GM23338 (cell line): Measurements from ENCODE around the gene GSDME. TPM values are rescaled to one million over a fixed set of nuclear protein-coding genes. Genes with fewer than 3 reads are reported as not detected.

Experiments
- ATAC-seq: fragments of 200-7000 bp; cut with Tn5 transposase; 3 replicates; pipeline ENCODE4 v1.9.1; 2020
- DNase-seq: peaks from one replicate; pipeline ENCODE4 v3.0.0-alpha.2; 2015; ENCODE audit warnings: low spot score
- H2AFZ ChIP-seq: fragments of 200-600 bp; sonication (generic); 2 replicates; pipeline ENCODE4 v1.8.0; 2016; ENCODE audit warnings: antibody characterized with exemption, mild to moderate bottlenecking, moderate library complexity
- H3F3A ChIP-seq: fragments of 200-600 bp; sonication (generic); replicated peaks from 2 replicates; pipeline ENCODE4 v1.8.0; 2017; ENCODE audit warnings: antibody characterized with exemption, mixed run types, low read depth
- H3K27ac ChIP-seq: fragments of 200-600 bp; sonication (generic); 2 replicates; pipeline ENCODE4 v1.6.1; 2016; ENCODE audit warnings: low read depth
- H3K27me3 ChIP-seq: fragments of 200-600 bp; sonication (generic); 2 replicates; pipeline ENCODE4 v1.8.0; 2016; ENCODE audit warnings: mild to moderate bottlenecking, mixed run types, moderate library complexity; ENCODE audit not compliant: insufficient read depth
- H3K36me3 ChIP-seq: fragments of 200-600 bp; sonication (generic); 2 replicates; pipeline ENCODE4 v1.8.0; 2016; ENCODE audit warnings: mild to moderate bottlenecking; ENCODE audit not compliant: insufficient read depth
- H3K4me1 ChIP-seq: fragments of 200-600 bp; sonication (generic); 2 replicates; pipeline ENCODE4 v1.8.0; 2016; ENCODE audit warnings: mild to moderate bottlenecking, moderate library complexity; ENCODE audit not compliant: insufficient read depth
- H3K4me2 ChIP-seq: fragments of 200-600 bp; sonication (generic); 2 replicates; pipeline ENCODE4 v1.7.1; 2017; ENCODE audit warnings: mixed run types
- H3K4me3 ChIP-seq: fragments of 200-600 bp; sonication (generic); 2 replicates; pipeline ENCODE4 v1.6.1; 2016; ENCODE audit warnings: mixed run types
- H3K79me2 ChIP-seq: fragments of 200-600 bp; sonication (generic); replicated peaks from 2 replicates; pipeline ENCODE4 v1.8.0; 2017; ENCODE audit warnings: mild to moderate bottlenecking; ENCODE audit not compliant: insufficient read depth
- H3K9me2 ChIP-seq: fragments of 200-600 bp; sonication (generic); 2 replicates; pipeline ENCODE4 v1.8.0; 2017; ENCODE audit not compliant: insufficient read depth
- H4K20me1 ChIP-seq: fragments of 200-600 bp; sonication (generic); replicated peaks from 2 replicates; pipeline ENCODE4 v1.8.0; 2017; ENCODE audit warnings: mild to moderate bottlenecking; ENCODE audit not compliant: insufficient read depth
- H3K27ac Mint-ChIP-seq: 2 replicates; pipeline ENCODE4 v1.8.0; 2020; ENCODE audit warnings: inconsistent platforms, mild to moderate bottlenecking, moderate library complexity, mixed read lengths
- H3K27me3 Mint-ChIP-seq: 3 replicates; pipeline ENCODE4 v1.8.0; 2022; ENCODE audit warnings: low read depth, mild to moderate bottlenecking, moderate library complexity, mixed read lengths, inconsistent platforms; ENCODE audit not compliant: insufficient read depth, poor library complexity
- H3K36me3 Mint-ChIP-seq: 3 replicates; pipeline ENCODE4 v1.8.0; 2021; ENCODE audit warnings: low read depth, mild to moderate bottlenecking, inconsistent platforms, moderate library complexity, mixed read lengths
- H3K4me1 Mint-ChIP-seq: 3 replicates; pipeline ENCODE4 v1.8.0; 2020; ENCODE audit warnings: mild to moderate bottlenecking, inconsistent platforms, mixed read lengths
- H3K4me3 Mint-ChIP-seq: 3 replicates; pipeline ENCODE4 v1.8.0; 2021; ENCODE audit warnings: moderate library complexity, mild to moderate bottlenecking, inconsistent platforms, mixed read lengths
- H3K9me3 Mint-ChIP-seq: 3 replicates; pipeline ENCODE4 v1.8.0; 2020; ENCODE audit warnings: moderate library complexity, mild to moderate bottlenecking, inconsistent platforms, mixed read lengths
- CREB1 ChIP-seq: fragments of 250-450 bp; sonication (Bioruptor Pico); IDR thresholded peaks from 2 replicates; pipeline ENCODE4 v1.5.0; 2020; ENCODE audit warnings: low read depth, mild to moderate bottlenecking, moderate library complexity
- EZH2phosphoT487 ChIP-seq: fragments of 200-600 bp; sonication (generic); IDR thresholded peaks from one replicate; pipeline ENCODE4 v1.8.1; 2018; ENCODE audit warnings: antibody characterized with exemption; ENCODE audit not compliant: unreplicated experiment
- JUNB ChIP-seq: IDR thresholded peaks from one replicate; pipeline ENCODE4 v1.6.1; 2016; ENCODE audit warnings: antibody characterized with exemption; ENCODE audit not compliant: unreplicated experiment
- NANOG ChIP-seq: IDR thresholded peaks from 2 replicates; pipeline ENCODE4 v1.6.1; 2016; ENCODE audit warnings: antibody characterized with exemption, borderline replicate concordance
- POLR2AphosphoS5 ChIP-seq: IDR thresholded peaks from 2 replicates; pipeline ENCODE4 v1.6.1; 2016; ENCODE audit warnings: antibody characterized with exemption, low read depth
- STAT1 ChIP-seq: IDR thresholded peaks from one replicate; pipeline ENCODE4 v1.6.1; 2016; ENCODE audit warnings: antibody characterized with exemption; ENCODE audit not compliant: unreplicated experiment
- ZNF114 ChIP-seq: fragments of 250-450 bp; sonication (Bioruptor Pico); IDR thresholded peaks from 2 replicates; pipeline ENCODE4 v1.5.0; 2020; ENCODE audit warnings: mild to moderate bottlenecking, moderate library complexity
- ZNF331 ChIP-seq: fragments of 250-450 bp; sonication (Bioruptor Pico); IDR thresholded peaks from 2 replicates; pipeline ENCODE4 v1.5.0; 2020; ENCODE audit warnings: low read depth, mild to moderate bottlenecking, moderate library complexity
- polyA plus RNA-seq: library from polyadenylated mRNA; unstranded; fragments of >200 nt; fragmentation: Nextera tagmentation; extraction: Ambion mirVana; gene quantifications from 2 replicates; pipeline ENCODE4 v1.2.1, GENCODE V29; 2016
- total RNA-seq: library from RNA; depleted of rRNA; stranded (reverse); fragments of >200 nt; shearing (Covaris generic); gene quantifications from 2 replicates; pipeline ENCODE4 v1.2.3, GENCODE V29; 2014
- TF ChIP-seq, protein P1 (sequence below): IDR thresholded peaks from one replicate; pipeline ENCODE4 v1.6.1; 2018; ENCODE audit warnings: antibody characterized with exemption; ENCODE audit not compliant: unreplicated experiment
- TF ChIP-seq, protein P2 (sequence below): IDR thresholded peaks from 2 replicates; pipeline ENCODE4 v1.6.1; 2016; ENCODE audit warnings: antibody characterized with exemption
- TF ChIP-seq, protein P3 (sequence below), 2 experiments: fragments of 200-600 bp in 1 of 2; sonication (generic) in 1 of 2; conservative IDR thresholded peaks; 2 replicates each; pipeline versions ENCODE4 v1.5.1 to v1.6.1; 2016 to 2017; ENCODE audit warnings: antibody characterized with exemption in 2 of 2, low read depth in 2 of 2, mild to moderate bottlenecking in 2 of 2, moderate library complexity in 1 of 2
- TF ChIP-seq, protein P4 (sequence below): fragments of 250-450 bp; sonication (Bioruptor Pico); IDR thresholded peaks from 2 replicates; pipeline ENCODE4 v1.5.0; 2020; ENCODE audit warnings: mild to moderate bottlenecking, moderate library complexity

Gene GSDME
- total and polyA plus RNA-seq, 2 experiments from 2014 or later = 8.3 to 8.5 TPM

DNA sequence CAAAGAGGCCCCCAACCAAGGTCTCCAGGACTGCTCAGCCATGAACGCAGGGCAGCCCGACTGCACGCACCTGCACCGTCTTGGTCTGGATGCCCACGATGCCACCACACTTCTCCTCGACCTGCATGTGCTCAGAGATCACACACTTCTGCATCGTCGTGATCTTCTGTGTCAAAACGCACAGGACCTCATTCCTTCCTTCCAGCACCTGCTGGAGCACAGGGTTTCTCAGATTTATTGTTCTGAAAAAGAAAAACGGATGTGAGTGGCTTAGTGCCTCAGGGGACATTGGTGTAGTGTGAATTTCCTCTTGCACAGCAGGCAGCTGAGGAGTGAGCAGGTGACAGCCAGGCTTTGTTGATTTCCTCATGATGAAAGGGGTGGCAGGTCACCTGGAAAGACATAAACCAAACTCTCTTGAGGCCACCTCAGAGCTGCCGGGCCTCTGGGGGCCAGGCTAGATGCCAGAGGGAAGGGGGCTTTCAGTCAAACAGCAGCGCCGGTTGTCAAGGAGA is 38.2 kb downstream of the GSDME start (continued):
- TF ChIP-seq, protein P1, sequence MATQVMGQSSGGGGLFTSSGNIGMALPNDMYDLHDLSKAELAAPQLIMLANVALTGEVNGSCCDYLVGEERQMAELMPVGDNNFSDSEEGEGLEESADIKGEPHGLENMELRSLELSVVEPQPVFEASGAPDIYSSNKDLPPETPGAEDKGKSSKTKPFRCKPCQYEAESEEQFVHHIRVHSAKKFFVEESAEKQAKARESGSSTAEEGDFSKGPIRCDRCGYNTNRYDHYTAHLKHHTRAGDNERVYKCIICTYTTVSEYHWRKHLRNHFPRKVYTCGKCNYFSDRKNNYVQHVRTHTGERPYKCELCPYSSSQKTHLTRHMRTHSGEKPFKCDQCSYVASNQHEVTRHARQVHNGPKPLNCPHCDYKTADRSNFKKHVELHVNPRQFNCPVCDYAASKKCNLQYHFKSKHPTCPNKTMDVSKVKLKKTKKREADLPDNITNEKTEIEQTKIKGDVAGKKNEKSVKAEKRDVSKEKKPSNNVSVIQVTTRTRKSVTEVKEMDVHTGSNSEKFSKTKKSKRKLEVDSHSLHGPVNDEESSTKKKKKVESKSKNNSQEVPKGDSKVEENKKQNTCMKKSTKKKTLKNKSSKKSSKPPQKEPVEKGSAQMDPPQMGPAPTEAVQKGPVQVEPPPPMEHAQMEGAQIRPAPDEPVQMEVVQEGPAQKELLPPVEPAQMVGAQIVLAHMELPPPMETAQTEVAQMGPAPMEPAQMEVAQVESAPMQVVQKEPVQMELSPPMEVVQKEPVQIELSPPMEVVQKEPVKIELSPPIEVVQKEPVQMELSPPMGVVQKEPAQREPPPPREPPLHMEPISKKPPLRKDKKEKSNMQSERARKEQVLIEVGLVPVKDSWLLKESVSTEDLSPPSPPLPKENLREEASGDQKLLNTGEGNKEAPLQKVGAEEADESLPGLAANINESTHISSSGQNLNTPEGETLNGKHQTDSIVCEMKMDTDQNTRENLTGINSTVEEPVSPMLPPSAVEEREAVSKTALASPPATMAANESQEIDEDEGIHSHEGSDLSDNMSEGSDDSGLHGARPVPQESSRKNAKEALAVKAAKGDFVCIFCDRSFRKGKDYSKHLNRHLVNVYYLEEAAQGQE = no peak
- no peak for TF ChIP-seq JUNB
- no peak for TF ChIP-seq ZNF114 (CRISPR knock-in tag)
- no peak for TF ChIP-seq EZH2phosphoT487

DNA sequence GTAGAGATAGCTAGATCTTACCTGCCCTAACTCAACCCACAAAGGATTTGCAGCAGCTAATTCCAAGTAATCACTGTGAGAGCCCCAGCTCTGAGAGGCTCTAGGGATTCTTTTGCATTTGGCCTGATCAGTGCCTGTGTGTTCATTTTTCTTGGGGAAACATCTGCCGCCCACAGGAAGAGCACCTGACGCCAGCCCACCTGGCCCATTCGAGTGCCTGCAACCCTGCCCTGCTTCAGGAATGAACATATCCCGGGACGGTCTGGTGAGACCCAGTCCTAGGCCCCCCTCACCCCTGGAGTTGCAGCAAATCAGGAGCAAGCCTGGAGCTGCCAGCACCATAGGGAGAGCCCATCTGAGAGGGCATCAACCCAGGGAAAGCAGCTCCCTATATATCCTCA is 38.8 kb downstream of the GSDME start:
- ATAC-seq = no peak
- Mint-ChIP-seq H3K4me1 (peaks cover 25% of the 10 kb centered on the region), H3K9me3 (no peaks in the 10 kb centered on the region; the same call in 2 of the 3 replicates)
- TF ChIP-seq POLR2AphosphoS5 (no peak), NANOG (no peak), STAT1 (no peak), ZNF331 (CRISPR knock-in tag) (no peak), EZH2phosphoT487 (no peak), CREB1 (CRISPR knock-in tag) (no peak), JUNB (no peak)
- TF ChIP-seq, protein P2, sequence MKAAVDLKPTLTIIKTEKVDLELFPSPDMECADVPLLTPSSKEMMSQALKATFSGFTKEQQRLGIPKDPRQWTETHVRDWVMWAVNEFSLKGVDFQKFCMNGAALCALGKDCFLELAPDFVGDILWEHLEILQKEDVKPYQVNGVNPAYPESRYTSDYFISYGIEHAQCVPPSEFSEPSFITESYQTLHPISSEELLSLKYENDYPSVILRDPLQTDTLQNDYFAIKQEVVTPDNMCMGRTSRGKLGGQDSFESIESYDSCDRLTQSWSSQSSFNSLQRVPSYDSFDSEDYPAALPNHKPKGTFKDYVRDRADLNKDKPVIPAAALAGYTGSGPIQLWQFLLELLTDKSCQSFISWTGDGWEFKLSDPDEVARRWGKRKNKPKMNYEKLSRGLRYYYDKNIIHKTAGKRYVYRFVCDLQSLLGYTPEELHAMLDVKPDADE = no peak
- TF ChIP-seq, protein P3, sequence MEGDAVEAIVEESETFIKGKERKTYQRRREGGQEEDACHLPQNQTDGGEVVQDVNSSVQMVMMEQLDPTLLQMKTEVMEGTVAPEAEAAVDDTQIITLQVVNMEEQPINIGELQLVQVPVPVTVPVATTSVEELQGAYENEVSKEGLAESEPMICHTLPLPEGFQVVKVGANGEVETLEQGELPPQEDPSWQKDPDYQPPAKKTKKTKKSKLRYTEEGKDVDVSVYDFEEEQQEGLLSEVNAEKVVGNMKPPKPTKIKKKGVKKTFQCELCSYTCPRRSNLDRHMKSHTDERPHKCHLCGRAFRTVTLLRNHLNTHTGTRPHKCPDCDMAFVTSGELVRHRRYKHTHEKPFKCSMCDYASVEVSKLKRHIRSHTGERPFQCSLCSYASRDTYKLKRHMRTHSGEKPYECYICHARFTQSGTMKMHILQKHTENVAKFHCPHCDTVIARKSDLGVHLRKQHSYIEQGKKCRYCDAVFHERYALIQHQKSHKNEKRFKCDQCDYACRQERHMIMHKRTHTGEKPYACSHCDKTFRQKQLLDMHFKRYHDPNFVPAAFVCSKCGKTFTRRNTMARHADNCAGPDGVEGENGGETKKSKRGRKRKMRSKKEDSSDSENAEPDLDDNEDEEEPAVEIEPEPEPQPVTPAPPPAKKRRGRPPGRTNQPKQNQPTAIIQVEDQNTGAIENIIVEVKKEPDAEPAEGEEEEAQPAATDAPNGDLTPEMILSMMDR (conservative IDR thresholded peaks at IDR 0.05; ENCODE audit: low read depth in 2 of 2) = no peak
- TF ChIP-seq, protein P4, sequence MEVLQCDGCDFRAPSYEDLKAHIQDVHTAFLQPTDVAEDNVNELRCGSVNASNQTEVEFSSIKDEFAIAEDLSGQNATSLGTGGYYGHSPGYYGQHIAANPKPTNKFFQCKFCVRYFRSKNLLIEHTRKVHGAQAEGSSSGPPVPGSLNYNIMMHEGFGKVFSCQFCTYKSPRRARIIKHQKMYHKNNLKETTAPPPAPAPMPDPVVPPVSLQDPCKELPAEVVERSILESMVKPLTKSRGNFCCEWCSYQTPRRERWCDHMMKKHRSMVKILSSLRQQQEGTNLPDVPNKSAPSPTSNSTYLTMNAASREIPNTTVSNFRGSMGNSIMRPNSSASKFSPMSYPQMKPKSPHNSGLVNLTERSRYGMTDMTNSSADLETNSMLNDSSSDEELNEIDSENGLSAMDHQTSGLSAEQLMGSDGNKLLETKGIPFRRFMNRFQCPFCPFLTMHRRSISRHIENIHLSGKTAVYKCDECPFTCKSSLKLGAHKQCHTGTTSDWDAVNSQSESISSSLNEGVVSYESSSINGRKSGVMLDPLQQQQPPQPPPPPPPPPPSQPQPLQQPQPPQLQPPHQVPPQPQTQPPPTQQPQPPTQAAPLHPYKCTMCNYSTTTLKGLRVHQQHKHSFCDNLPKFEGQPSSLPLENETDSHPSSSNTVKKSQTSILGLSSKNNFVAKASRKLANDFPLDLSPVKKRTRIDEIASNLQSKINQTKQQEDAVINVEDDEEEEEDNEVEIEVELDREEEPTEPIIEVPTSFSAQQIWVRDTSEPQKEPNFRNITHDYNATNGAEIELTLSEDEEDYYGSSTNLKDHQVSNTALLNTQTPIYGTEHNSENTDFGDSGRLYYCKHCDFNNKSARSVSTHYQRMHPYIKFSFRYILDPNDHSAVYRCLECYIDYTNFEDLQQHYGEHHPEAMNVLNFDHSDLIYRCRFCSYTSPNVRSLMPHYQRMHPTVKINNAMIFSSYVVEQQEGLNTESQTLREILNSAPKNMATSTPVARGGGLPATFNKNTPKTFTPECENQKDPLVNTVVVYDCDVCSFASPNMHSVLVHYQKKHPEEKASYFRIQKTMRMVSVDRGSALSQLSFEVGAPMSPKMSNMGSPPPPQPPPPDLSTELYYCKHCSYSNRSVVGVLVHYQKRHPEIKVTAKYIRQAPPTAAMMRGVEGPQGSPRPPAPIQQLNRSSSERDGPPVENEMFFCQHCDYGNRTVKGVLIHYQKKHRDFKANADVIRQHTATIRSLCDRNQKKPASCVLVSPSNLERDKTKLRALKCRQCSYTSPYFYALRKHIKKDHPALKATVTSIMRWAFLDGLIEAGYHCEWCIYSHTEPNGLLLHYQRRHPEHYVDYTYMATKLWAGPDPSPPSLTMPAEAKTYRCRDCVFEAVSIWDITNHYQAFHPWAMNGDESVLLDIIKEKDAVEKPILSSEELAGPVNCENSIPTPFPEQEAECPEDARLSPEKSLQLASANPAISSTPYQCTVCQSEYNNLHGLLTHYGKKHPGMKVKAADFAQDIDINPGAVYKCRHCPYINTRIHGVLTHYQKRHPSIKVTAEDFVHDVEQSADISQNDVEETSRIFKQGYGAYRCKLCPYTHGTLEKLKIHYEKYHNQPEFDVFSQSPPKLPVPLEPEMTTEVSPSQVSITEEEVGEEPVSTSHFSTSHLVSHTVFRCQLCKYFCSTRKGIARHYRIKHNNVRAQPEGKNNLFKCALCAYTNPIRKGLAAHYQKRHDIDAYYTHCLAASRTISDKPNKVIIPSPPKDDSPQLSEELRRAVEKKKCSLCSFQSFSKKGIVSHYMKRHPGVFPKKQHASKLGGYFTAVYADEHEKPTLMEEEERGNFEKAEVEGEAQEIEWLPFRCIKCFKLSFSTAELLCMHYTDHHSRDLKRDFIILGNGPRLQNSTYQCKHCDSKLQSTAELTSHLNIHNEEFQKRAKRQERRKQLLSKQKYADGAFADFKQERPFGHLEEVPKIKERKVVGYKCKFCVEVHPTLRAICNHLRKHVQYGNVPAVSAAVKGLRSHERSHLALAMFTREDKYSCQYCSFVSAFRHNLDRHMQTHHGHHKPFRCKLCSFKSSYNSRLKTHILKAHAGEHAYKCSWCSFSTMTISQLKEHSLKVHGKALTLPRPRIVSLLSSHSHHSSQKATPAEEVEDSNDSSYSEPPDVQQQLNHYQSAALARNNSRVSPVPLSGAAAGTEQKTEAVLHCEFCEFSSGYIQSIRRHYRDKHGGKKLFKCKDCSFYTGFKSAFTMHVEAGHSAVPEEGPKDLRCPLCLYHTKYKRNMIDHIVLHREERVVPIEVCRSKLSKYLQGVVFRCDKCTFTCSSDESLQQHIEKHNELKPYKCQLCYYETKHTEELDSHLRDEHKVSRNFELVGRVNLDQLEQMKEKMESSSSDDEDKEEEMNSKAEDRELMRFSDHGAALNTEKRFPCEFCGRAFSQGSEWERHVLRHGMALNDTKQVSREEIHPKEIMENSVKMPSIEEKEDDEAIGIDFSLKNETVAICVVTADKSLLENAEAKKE (CRISPR knock-in tag) = no peak

More for the DNA sequence above, 38.8 kb downstream of the GSDME start:
- Histone ChIP-seq H3K4me3 (no peak overlapping the region), H3K9me2 (no peaks in the 10 kb centered on the region), H3K36me3 (no peaks in the 10 kb centered on the region), H4K20me1 (no peaks in the 10 kb centered on the region; the same call in 1 of the 2 replicates), H3K27me3 (no peaks in the 10 kb centered on the region), H3K4me1 (peaks cover 20% of the 10 kb centered on the region), H2AFZ (no peak overlapping the region), H3K27ac (no peak overlapping the region), H3K4me2 (no peak overlapping the region), H3F3A (0 out of 2 replicates have a peak, but pooled peaks cover 9% of the 10 kb centered on the region), H3K79me2 (no peaks in the 10 kb centered on the region)
- no peak overlapping the region for H3K4me3 Mint-ChIP-seq
- H3K27ac Mint-ChIP-seq = no peak overlapping the region
- H3K36me3 Mint-ChIP-seq = peaks cover 2% of the 10 kb centered on the region; the same call in 2 of the 3 replicates
- peaks cover 12% of the 10 kb centered on the region for H3K27me3 Mint-ChIP-seq
- no peak for DNase-seq
